HG03469 (cell line): ENCODE data around the gene EZH2.

Experiments used
- ATAC-seq: cut with Tn5 transposase; IDR thresholded peaks from one replicate; pipeline ENCODE4 v1.9.1; 2021; ENCODE audit warnings: mild to moderate bottlenecking, moderate library complexity, moderate number of reproducible peaks; ENCODE audit not compliant: unreplicated experiment

Gene EZH2

DNA sequence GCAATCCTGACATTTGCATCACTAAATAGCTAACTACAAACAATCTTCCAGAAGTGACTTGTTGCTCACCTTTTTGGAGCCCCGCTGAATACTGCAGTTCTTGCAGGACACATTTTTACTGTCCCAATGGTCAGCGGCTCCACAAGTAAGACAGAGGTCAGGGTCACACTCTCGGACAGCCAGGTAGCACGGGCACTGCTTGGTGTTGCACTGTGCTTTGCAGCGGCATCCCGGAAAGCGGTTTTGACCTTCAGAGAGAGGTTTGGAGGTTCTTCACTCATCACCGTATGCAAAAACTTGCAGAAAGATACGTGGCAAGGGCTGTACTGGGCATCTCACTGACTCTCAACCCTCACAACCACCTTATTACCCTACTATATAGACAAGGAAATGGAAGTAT, 70.2 kb downstream of the EZH2 start:
- ATAC-seq, result no peak

DNA sequence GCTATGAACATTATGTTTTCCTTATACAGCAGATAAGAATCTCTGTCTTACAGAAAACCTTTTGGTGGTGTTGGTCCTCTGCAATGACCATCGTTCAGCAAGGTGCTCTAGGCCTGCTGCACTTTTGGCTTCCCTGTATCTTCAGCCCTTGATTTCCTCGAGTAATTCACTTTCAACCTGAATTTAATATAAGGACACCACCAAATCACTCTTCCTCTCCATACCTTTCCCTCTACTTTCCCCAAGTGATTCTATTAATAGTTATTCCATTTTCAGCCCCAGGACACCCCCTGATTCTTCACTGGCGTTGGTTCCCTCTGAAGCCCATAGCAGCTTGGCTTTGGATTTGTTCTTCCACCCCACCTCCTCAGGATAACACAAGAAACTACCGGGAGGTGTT, 72.2 kb downstream of the EZH2 start:
- ATAC-seq, result no peak

DNA sequence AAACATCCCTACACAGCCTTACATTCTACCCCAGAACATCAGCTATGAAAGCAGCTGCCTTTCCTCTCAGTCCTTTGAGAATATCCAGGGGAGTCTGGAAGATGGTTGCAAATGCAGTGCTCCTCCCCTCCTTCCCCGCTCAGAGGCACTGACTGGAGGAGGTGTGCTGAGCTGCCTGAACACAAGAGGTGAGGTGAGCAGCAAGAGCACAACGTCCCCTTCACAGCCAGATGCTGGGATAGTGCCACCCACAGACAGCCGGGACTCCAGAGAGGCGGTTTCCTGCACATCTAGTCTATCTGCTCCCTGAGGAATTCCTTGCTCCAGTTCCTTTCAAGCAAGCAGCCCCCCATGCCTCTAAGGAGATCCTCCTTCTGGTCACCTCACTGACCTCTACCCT, 74.2 kb downstream of the EZH2 start:
- ATAC-seq, result no peak

DNA sequence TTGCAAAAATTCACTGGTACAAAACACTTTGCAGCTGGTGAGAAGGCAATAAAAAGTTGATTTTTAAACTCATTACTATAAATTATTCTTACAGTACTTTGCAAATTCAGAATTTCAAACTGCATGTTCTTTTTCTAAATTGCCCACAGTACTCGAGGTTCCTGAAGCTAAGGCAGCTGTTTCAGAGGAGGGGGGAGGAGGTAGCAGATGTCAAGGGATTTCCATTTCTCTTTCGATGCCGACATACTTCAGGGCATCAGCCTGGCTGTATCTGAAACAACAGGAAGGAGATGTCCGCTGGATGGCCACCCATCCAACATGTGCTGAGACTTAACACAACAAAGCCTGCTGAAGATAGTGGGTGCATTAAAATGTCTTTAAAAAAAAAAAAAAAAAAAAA, 76.7 kb downstream of the EZH2 start:
- no peak for ATAC-seq

DNA sequence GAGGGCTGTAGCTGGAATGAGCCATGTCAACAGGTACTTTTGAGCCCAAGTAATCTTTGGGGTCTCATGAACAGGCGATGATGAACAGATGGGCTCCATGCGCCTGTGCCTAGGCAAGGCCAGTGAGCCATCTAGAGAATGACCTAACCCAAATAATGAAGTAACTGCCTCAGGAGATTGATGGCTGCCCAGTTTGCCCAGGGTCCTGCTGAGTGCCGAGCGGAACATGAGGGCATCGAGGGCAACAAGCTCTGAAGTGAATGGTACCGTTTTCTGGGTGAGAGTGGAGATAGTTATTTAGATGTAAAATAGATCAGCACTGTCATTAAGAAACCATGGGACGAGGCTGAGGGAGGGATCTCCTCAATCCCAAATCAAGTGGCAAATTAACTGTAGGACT, 77.9 kb downstream of the EZH2 start:
- ATAC-seq, result no peak

DNA sequence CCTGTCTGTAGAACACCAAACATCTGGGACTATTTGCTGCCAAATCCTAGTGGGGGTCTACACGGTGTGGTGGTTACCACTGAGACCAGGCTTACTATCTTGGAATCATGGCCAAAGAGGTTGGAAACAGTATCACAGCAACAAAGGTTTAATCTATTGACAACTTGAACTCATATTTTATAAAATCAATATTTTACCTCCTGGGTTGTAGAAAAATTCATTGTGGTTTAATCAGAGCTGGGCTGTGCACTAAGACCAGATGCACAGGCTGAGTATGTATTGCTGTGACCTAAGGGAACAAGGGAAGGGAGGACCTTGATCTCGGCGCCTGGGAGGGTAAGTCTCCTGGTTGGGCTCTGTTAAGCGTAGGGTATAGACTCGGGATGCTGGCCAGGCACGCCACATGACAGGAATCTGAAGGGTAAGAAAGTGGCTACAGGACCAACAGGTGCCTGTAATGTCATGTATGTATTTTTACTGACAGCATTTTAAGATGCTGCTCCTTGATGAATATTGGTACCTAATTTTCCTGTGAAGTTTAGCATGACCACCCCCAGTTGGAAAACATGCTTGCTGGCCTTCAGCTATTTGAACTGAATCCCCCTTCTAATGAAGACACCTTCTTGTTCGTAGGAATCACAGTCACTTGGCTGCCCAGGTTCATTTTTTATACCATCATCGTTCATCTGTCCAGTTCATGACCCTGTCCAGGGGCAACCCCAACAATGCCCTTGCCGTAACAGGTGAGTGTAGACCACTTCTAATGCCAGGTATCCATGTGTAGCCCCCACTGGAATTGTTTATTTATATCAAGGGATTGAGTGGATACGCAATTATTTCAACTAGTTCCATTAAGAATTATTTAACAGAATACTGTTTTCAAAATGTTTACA, 79.5 kb downstream of the EZH2 start:
- ATAC-seq, result no peak

DNA sequence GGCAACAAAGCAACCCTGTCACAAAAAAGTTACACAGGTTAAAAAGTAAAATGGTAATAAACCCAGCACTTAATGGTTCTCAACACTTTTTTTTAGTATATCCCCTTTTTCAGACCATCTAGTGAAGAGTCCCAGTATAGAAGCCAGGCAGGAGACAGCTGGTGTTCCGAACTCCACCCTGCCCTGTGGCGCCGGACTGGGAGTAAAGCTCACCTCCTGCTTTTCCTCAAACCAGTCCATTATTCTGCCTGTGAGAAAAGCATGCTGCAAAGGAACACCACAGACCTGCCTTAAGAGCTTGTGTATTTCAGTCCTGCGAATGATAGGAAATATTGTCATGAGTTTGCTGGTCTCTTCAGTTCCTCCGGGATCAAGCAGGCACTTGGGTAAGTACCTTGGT, 81.0 kb downstream of the EZH2 start:
- no peak for ATAC-seq

DNA sequence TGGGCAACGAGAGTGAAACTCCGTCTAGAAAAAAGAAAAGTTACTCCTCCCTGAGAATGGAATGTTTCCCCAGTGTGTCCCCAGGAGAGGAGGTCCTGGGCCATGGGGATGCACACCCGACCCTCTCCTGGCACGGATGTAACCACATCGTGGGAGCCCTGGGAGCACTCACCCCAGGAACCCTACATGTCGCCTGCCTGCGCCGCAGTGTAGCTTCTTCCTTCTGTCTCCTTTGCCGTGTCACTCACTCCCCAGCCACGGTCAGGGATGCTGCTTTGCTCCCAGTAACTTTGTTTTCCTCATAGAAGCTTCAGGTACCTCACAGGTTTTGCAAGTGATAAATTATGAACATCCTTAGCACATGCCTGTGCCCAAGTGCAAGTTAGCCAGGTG, 82.0 kb downstream of the EZH2 start:
- ATAC-seq, result no peak

DNA sequence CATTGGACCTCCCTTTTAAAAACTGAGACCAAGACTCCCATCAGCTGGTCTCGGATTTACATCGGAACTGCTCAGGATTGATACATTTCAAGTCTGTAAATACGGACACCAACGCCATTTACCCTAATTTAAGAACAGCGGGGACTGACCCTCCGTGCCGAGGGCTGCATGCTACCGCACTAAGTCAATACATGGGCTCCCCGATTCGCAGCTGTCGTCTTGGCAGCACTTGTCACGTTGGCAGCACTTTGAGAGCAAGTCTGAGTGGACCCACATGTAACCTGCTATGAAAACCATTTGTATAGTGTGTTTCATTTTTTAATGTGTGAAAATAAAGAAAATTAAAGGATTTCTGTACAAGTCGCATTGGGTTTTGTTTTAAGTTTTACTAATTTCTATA, 83.4 kb downstream of the EZH2 start:
- no peak for ATAC-seq

DNA sequence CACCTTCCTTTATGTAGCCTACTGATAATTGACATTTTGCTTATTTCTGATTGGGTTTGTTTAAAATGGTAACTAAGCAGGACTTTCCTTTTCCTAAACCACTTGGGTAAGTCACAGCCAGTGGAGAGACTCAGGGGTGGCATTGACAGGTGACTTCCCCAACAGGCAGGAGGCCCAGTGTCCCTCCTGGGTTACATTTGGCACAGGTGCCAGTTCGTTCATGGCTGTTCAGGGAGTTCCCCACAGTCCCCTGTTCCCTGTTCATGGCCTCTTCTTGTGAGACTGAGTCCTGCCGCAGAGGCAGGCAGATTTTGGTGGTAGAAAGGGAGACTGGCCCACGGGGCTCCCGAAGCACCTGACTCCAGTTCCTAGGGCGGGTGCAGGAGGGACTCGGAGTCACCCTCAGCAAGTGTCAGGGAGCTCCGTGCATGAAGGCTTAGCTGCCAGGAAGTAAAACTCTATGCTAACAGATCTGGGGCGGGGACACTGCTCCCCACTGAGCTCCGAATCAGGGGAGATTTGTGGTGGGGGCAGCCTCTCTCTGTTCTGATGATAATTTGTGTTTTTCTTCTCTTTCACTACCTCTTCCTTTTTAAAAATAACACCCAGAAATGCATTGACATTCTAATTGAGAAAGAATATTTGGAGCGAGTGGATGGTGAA, 84.1 kb downstream of the EZH2 start:
- ATAC-seq, result no peak

DNA sequence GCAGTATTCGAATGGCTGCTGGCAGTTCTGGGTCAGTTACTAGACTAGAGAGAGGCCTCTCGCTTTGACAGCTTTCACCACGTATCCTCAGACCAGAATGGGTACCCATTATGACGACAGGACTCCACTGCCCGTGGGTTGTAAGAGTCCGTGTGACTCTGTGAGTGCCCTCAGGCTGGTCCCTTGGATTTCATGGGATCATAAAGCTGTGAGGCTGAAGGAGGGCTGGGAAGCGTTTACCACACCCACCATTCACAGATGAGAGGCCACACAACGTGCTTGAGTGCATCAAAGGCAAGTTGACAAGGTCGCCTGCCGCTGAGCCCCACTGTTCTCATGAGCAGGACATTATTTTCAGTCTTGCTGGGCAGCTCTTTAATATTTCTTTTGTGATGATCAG, 87.2 kb downstream of the EZH2 start:
- ATAC-seq, result no peak

DNA sequence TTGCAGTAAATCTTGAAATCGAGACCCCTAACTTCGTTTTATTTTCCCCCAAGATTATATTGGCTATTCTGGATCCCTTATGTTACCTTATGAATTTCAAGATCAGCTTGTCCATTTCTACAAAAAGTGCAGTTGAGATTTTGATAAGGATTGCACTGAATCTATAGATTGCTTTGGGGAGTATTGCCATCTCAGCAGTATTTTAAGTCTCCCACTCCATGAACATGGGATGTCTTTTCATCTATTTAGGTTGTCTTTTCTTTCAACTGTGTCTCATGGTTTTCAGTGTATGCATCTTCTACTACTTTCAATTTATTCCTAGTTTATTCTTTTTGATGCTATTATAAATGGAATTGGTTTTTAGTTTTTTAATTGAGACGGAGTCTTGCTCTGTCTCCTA, 89.6 kb downstream of the EZH2 start:
- no peak for ATAC-seq

DNA sequence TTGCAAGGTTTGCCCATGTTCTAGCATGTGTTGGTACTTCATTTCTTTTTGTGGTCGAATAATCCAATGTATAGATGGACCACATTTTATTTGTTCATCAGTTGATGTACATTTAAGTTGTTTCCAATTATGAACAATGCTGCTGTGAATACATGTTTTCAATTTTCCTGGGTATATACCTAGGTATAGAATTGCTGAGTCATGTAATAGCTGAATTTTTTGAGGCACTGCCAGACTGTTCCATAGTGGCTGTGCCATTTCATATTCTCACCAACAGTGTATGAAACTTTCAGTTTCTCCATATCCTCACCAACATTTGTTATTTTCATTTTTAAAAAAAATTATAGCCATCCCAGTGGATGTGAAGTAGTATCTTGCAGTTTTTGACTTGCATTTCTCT, 90.5 kb downstream of the EZH2 start:
- ATAC-seq, result no peak

DNA sequence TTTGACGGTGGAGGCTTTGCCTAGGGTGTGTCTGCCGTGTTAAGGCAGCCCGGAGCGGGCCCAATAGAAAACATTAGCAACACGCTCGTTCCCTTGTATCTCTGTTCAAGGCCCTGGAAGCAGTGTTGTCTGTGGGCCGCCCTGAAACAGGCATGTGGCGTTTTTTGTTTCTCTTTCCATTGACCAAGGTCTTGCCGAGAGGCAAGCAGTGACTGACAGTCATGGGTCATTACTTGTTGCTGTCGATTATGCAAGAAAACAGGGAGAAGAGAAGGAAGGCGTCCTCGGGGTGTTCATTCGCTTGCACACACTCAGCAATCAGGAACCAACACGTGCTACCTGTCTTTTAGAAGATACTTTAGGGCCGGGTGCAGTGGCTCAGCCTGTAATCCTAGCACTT, 92.5 kb downstream of the EZH2 start:
- ATAC-seq, result no peak

DNA sequence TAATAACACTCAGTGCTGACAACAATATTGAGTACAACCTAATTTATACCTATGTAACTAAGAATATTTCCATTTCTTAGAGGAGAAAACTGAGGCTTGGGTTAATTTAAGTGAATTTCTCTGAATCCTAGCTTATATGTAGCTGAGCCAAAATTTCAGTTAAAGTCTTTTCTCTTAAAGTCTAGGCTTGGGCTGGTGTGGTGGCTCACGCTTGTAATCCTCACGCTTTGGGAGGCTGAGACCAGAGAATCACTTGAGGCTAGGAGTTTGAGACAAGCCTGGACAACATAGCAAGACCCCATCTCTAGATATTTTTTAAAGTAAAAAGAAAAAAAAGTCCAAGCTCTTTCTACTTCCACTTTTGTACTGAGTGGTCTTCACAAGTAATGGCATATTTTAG, 93.2 kb downstream of the EZH2 start:
- ATAC-seq, result no peak

DNA sequence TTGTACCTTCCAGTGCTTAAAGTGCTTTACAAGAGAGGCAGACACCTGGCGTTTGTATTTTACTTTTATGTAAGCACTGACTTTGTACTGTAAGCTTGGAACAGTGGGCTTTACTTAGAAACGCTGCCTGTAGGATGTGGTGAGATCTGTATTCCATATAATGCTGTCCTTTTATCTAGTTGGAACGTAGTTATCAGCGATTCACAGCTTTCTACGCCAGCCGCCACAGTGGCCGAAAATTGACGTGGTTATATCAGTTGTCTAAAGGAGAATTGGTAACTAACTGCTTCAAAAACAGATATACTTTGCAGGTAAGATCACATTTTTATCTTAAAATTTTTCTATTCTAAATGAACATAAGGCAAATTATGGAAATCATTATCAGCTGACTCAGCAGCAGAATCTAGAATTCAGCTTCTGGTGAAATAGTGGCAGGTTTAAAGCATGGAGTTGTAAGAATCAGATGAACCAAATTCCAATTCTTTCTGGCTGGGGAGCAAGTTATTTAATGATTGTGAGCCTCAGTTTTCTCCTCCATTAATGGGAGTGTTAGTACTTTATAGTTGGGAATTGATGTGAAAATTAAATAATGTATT, 93.9 kb downstream of the EZH2 start:
- no peak for ATAC-seq

DNA sequence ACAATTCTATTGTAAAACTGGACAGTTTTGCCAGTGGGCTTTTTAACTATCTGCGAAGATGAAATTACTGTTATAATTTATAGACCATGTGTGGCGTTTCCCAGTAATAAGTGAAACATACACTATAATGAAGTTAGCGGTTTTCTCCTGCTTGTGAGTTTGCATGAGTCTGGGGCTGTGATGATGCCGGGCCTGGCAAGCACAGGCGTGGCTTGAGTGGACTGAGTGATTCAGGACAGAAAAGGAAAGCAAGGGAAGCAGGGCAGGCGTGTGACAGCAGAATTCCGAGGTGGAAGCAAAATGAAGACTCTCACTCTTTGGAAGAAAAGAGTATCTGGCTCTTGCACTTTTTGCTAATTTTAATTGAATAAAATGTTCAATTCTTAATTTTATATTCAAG, 94.9 kb downstream of the EZH2 start:
- no peak for ATAC-seq

DNA sequence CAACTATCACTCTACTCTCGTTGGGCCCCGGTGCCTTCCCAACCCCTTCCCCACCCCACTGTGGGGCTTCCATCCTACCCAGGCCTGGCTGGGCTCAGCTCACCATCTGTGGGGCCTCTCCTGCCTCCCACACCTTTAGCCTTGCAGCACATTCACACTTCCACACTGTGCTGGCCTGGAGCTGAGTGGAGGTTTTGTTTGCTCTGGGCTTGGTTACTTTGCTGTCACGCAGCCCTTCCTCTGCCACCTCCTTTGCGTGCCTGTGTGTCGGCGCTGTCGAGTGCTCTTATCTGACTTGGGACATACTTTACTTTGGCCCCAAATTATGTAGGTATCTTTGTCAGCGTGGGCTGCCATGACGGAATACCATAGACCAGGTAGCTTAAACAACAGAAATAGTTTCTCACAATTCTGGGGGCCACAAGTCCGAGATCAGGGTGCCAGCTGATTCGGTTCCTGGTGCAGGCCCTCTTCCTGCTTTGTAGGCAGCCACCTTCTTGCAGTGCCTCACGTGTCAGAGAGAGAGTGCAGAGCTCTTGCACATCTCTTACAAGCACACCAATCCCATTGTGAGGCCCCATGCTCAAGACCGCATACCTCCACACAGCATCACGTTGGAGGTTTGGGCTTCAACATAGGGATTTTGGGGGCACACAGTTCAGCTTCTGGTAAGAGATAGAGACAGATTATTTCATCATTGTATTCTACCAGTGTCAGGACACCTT, 96.4 kb downstream of the EZH2 start:
- no peak for ATAC-seq

DNA sequence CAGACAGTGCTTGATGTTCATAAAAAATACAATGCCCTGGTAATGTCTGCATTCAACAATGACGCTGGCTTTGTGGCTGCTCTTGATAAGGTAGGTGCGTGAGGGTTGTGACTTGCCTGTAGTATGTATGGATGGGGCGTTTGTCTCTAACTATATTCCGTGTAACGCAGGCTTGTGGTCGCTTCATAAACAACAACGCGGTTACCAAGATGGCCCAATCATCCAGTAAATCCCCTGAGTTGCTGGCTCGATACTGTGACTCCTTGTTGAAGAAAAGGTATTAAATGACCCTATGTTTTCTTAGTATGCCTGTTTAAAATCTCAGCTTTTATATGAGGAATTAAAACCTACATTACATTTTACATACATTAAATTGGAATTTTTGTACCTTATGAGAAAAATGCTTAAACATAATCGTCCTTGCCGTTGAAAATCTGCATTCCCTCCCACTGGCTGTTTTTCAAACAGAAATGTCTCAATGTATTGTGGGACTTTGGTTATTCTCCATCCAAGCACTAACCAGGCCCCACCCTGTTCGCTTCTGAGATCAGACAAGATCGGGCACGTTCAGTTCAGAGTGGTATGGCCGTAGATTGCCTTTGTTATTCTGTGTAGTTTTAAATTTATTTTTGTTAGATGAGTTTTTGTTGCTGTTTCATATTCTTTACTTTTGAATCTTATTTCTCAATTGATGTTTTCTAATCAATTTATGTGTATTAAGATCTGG, 100.1 kb downstream of the EZH2 start:
- no peak for ATAC-seq

DNA sequence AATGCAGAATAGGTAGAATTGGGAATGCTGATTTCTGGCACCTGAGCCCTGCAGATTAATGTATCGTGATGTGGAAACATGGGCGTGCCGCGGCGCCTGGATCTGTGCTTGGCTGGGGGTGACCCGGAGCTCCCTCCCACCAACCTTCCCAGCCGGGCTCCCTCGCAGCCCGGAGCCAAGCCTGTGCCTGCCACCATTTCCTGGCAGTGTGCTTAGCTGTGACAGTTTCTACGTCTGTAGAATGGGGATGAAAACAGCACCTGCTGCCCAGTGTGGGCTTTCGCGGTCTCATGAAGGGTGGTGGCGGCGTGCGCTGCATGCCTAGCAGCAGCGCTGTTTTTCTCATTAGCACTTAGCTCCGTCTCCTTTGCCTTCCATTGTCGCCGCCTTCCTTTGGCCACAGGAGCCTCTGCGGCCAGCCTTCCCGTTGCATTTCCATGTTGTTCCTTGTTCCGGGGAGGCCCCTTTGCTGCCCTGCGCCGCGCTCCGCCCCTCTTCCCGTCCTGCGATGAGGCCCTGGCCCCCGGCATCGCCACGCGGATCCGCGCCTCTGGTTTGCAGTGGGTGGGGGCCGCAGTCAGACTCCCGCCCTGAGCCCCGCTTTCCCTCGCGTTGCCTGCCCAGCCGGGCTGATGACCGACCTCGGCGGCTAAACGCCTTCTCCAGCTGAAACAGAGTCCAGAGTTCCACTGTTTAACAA, 101.2 kb downstream of the EZH2 start:
- no peak for ATAC-seq
